Stimulated activated CD8-positive, alpha-beta memory T cell treated with anti-CD3 and anti-CD28 coated beads, Interleukin-15, amount 100 ng/mL, for 4 hours (primary cell): ENCODE data around the gene FAM227B.
"Not testable (repeated sequence)": the region's sequence is repeated elsewhere in the genome, so short reads cannot be mapped to it uniquely, and the experiment has no call there.

ENCODE experiments used
- DNase-seq, 2 donors: peaks; one replicate each; pipeline ENCODE4 v3.0.0-alpha.2; 2020; ENCODE audit warnings: low read depth in 2 of 2

The FAM227B gene, protein sequence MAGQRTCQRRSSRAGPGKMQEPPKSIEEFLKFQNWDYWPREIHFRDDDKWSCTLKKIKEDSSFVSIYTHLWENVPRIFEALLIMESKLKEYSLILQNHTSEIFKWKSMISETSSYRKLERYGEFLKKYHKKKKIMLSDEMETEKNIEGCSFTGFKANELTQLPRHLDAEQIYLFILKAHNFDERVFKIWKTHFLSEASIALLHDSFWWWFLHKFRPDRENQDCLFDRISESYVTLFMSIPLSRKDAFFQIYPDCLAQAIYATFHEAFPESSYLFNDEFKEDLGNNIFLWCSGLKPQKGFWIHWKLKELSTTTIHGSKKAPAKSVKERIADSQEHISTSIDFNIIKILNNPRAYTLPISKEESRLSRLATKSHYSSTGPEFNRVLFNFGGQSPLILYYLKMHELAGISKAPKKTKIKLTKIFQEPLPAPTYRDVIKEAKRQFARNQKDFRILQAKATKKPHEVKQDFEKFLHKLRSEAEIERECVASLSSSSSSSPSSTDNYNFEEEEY

DNA sequence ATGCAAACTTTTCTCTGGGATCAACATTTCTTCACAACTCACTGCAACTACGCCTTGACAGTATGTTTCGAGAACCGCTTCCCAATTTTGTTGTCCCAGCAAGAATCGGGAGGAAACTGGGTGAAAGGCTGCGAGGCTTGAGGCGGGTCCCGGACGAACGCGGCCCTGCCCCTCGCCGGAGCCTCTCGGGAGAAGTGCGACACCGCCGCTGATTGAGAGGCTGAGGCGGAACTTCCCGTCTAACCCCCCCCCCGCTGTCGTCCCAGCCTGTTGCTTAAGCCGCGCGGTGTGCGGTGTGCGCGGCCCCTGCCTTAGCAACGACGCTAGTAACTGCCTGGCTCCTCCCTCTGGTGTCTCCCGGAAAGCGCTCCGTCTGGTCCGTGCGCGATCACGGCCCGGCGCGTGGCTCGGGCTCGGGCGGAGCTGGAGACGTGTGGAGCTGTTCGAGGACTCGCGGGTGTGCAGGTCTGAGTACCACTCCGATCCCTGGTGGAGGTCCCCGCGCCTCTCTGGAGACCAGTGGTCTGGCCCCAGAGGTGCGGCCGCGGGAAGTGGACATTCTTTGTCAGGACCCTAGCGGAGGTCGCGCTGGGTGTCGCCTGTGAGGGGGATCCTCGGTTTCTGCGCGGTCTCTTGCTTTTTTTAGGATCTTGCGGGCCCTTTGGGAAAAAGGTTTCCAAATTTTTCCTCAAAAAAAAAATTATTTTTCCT is at the start of gene FAM227B, which contains the start of gene DTWD1:
FAM227B (minus strand) TSS at position 161 of the 711 bp plus-strand sequence. CDS start 5,647 bp downstream, outside the sequence.
DTWD1 (plus strand) TSS at position 391 of the 711 bp plus-strand sequence. CDS start 4,120 bp downstream, outside the sequence.
- peak; percentile 89 for DNase-seq

DNA sequence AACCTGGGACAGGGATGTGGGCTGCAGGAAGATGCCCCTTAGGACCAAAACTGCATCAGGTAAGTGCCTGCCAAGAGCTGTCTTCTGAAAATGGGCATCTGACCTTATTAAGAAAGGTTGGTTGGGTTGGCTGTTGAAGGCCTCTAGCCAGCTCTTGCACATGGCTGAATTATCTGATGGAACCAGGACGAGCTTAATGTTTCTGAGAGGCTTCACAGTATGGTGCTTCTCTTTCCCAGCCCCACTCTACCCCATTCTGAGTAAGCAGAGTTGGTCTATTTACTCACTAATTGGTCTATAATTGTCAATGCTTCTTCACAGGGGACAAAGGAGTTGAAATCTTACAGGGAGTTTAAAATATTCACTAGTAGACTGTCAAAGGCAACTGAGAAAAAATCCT is 48.7 kb upstream of the FAM227B start:
- DNase-seq, result no peak

DNA sequence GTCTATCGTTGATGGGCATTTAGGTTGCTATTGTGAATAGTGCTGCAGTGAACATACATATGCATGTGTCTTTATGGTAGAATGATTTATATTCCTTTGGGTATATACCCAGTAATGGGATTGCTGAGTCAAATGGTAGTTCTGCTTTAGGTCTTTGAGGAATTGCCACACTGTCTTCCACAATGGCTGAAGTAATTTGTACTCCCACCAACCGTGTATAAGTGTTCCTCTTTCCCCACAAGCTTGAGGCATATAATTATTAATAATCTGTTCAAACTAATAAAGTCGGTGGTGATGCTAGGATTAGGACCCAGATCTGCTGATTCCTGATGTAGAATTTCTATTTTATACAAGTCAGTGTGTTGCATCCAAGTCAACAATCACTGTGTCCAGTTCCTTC is 45.9 kb upstream of the FAM227B start:
- DNase-seq, result not testable (repeated sequence)

DNA sequence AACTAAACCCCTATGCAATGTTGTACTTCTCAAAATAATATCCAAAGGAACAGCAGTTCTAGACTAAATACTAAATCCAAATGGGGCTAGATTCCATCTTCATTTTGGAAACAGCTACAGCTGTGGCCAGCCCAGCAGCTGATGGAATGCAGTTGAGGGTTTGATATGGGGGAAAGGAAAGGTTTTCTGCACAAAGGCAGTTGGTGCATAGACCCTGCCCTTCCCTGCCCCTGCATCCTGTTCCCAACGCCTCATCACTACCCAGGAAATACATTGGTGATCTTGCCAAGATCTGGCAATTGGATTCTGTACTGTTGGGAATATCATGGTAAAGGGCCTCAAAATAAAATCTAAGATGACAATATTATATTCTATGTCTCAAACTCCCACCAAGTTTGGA is 44.1 kb upstream of the FAM227B start:
- no peak for DNase-seq

DNA sequence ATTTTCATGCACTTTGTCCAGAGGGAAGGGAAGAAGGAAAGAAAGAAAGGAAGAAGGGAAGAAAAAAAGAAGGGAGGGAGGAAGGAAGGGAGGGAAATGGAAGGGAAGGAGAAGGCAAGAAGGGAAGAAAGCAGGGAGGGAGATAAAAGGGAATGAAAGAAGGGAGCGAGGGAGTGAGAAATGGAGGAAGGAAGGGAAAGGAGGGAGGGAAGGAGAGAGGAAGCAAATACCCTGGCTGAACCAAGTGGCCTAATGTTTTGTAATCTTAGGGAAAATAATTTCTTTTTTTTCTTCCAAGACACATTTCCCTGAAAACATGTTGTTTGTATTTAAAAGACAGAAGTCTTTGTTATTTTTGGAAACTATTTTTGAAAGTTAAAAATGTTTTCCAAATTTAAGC is 36.1 kb upstream of the FAM227B start:
- DNase-seq, result no peak

DNA sequence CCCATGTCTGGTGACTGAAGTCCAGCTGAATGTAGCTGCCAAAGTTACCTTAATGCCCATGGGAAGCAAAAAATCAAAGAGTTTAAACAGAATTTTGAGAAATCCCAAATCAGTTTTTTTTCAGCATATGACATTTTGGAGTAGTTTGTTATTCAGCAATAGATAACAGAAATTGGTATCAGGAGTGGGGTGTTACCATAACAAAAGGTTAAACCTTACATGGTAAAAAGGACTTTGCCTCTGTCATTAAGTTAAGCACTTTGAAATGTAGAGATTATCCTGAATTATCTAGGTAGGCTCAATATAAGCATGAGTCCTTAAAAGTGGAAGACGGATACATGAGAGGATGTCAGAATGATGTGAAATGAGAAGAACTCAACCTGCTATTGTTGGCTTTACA is 32.3 kb upstream of the FAM227B start:
- DNase-seq, result no peak

DNA sequence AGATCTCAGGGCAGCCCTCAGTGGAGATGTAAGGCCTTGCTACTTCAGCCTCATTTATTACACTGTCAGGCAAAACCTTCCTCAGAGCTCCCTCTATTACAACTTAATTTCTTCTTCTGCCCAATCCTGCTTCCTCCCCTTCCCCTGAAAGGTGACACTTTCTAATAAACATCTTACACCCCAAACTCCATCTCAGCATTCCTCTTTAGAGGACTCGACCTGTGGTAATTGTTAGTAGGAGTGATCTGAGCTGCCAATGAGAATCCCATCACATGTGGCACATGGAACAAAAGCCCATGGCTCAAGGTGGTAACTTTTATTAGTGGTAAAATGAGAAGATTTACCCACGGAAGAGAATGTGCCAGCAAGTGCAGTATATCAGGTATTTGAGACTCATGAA is 30.1 kb upstream of the FAM227B start:
- DNase-seq, result no peak

DNA sequence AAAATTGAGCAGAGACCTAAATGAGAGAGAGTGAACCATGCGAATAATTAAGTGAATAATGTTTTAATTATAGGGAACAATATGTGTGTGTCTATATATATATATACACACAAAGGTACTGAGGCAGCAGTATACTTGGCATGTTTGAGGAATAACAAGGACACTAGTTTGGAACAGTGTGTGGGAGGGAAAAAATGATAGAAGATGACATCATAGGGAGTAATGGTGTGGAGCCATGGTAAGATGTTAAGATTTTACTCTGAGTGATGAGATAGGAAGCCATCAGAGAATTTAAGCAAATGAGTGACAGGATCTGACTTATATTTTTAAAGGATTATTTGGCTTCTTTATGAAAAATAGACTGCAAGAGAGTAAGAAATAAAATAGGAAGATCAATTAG is 29.4 kb upstream of the FAM227B start:
- DNase-seq, result no peak

DNA sequence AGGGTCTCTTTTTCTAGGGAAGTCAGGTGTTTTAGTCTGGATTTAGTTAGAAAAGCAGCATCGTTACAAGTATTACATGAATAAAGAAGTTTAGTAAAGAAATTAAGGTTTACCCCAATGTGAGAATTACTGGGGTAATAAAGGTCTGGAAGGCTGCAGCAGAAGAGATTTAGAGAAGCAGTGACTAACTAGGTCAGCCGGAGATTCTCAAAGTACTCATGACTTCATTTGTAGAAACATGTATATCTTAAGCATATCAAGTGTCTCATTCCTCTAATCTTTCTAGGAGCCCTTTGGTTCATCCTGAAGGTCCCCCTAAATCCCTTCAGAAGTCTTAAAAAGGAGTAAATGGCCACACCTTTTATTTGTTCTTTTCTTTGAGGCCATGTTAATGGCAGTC is 26.3 kb upstream of the FAM227B start:
- no peak for DNase-seq

DNA sequence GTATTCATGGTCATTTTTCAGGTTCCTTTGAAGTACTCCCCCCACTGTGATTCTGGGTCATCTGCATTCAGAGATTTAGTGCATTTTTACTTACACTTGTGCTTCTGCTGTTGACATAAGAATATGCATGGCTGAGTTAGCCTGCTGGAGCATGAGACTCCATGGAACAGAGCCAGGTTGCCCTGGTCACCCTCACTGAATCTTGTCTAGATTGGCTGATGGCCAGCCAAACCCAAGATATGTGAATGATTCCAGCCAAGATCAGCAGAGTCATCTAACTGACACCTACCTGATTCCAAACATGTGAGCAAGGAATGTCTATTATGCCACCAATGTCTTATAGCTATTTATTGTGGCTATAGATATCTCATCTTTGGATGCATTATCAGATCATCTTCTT is 25.3 kb upstream of the FAM227B start:
- DNase-seq, result no peak

DNA sequence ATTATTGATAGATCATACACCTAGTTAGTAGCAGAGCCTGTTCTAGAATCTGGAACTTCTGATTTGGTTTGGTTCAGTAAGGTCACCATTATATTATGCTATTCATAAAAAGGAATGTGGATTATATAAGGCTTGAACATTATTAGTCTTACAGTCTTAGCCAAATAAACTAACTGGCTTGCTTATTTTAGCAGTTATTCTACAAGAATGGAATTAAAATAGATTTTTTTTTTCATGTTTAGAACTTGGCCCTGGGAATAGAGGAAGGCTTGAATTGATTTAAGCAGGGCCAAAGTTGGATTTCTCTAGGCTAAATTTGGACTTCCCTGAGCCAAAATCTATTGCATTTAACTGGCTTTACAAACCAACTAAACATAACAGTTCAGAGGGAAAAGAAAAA is 24.7 kb upstream of the FAM227B start:
- no peak for DNase-seq

DNA sequence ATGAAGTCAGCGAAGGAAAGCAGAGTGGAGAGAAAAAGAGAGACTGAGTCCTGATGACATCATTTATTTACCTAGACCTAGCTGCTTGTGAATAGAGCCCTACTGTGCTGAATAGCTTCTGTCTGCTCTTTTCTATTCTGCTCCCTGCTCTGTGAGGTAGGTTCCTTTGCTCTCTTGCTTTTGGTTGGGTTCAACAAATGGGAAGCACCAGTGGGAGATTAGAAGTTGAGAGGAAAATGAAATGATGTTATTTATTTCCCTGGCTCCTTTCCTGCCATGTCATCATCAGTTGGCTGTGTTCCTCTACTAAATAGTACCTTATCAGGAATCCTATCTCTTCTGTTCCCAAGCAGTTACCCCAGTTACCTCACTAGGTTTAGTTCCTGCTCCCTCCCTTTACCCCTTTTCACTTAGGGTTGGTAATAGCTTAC is 23.8 kb upstream of the FAM227B start:
- no peak for DNase-seq

DNA sequence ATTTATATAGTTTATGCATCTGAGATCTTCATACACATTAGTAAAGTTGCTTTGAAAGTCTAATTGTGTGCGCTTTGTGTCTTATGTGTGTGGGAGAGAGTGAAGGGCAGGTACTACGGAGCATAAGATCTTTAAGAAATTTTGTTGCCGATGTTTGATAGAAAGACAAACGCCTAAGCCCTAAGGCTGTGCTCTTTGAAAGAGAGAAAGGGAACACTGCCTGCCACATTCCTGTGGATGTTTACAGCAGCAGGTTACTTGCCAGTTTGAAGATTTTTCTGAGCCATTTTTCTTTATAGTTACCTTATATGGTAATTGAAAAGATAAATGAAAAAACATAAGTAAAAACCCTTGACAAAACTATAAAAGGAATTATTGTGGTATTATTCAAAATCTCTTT is 17.2 kb upstream of the FAM227B start:
- DNase-seq, result no peak

DNA sequence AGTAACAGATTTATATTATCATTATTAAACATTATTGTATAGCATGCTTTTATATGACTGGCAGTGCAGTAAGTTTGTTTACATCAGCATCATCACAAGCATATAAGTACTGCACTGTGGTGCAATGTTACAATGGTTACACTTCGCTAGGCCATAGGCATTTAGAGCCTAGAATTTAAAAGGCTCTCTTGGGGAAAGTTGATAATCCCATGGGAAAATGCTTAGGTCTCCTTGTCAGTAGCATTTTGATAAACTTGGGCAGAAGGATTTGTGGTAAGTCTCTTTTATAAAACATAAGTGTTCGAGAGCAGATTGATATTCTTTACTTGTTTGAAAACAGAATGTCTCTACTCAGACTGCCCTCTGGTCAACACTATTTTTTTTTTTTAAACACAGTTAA is 7.8 kb upstream of the FAM227B start:
- no peak for DNase-seq

DNA sequence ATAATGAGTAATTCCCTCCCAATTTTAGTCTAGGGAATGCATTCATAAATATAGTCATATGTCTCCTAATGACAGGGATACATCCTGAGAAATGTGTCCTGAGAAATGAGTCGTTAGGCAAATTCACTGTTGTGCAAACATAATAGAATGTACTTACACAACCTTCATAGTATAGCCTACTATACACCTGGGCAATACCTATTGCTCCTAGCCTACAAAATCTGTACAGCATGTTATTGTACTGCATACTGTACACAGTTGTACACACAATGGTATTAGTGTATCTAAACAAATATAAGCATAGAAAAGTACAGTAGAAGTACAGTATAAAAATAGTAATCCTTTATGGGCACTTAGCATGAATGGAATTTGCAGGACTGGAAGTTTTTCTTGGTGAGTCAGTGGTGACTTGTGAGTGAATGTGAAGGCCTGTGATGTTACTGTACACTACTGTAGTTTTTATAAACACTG is 6.8 kb upstream of the FAM227B start:
- DNase-seq, result no peak

DNA sequence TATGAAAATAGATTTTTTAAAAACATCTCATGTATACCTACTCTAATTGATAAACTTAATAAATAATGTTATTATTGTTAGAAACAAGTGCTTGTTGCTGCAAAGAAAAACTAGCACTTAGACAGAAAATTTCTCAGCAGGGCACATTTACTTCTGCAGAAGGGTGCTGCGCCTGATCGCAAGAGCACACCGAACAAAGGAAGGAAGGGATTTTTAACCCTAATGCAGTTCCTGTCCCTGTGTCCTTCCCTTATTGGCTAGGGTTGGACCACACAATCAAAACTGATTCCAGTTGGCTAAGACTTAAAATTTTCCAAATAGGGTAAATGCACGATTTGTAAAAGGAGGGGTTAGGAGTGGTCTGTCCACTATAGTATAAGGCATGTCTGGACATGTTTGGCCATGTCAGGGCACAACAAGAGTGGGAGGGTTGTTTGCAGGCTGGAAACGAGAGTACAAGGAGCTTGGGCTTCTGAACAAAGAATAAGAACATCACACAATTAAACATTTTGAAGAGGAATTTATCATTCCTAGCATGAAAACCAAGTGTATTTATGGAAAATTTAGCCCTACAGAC is 4.9 kb upstream of the FAM227B start:
- no peak for DNase-seq

DNA sequence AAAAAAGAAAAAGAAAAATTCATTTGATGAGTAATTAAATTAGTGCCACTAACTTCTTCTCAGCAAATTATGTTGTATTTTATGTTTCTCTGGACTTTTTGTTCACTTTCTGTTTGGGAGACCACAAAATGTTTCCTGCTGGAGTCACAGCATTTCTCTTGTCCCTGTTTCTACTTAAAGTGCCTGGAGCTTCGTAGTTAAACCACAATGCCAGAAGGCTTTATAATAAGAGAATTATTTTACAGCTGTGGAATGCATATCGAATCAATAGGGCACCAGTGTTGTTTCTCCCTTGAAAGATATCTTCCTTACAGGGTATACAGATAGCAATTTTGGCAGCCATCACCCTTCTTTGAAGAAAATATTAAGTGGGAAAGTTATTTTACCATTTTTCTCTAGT is 3.4 kb upstream of the FAM227B start:
- DNase-seq, result no peak

DNA sequence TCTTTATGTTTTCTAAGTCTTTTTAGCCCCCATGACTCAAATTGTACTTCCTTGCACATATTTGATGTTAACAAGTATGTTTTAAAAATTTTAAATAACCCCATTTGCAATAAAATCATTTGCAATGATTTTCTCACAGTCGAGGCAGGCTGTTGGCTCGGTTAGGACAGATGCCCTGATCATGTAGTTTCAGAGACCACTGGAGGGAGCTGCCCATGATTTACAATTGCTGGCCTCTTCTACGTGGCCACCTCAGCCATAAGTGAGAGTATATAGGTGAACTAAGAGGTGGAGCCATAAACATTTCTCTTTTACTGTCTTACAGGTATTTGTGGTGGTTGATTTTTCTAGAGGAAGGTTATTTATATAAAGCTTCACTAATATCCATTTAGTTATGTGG is 1.9 kb upstream of the FAM227B start:
- no peak for DNase-seq

DNA sequence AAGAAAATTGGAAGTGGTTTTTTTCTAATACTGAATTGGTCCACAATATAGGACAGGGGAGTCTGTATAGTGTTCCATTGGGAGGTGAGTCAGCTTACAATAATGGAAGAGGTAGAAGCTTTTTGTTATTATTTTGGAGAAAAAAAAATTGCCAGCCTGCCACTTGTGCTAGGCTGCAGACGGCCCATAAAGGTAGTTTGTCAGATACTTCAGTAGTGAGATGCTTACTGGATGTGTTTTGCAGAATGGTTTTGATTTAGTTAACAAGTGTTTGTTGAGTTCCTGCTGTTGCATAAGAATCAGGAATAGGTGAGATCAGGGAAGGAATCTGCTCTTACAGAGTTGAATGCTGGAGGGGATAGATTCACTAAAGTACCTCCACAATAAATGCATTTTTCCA is 1.3 kb upstream of the FAM227B start:
- DNase-seq, result no peak

DNA sequence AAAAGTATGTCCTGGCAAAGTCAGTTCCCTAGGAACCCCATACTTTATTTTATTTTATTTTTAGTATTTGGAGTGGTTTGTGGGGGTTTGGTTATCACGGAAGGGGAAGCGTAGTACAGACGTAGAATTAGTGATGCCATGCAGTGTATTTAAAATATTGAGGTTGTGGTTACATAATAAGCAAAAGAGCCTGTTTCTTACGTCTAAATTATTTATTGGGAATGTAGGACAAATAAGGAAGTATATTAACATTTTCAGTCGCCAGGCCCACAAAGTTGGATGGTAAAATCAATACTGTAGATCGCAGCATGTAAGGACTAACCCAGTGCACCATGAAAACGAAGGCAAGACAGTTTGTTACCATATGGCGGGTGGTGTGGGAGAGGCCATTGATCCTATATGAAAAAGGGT is 788 bp upstream of the FAM227B start:
- no peak for DNase-seq

DNA sequence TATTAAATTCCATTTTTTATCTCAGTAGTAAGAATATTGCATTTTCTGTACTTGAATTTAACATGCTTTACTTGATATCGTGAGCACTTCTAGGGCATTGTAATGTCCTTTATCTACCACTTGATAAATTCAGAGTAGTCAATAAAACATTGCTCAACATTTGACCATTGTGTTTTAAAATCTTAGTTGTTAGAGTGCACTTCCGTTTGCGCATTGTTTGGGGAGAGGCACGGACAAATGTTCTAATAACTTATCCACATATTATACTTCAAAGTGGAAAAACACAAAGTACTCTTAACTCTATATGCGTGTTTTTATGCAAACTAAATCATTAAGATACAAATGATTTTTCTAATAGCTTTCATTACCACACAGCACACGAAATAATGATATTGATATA is 419 bp downstream of the FAM227B start:
- DNase-seq, result no peak

DNA sequence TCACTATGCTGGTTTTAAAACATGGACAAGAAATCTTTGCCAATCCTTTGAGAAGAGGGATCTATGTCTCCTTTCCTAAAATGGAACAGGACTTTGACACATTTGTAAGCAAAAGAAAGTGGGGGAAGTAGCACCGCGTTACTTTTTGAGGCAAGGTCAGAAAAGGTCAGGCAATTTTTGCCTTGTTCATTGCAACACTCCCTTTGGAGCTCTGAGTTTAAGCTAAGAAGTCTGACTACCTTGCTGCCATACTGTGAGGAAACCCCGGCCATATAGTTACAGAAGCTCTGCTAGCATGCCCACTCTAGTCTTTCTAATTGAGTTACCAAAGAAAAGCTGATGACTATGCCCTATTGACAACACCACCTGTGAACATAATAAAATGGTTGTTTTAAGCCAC is 1.4 kb downstream of the FAM227B start:
- no peak for DNase-seq
